ENCODE results near the gene TNFRSF12A. TPM values are rescaled to one million over a fixed set of nuclear protein-coding genes. Genes with fewer than 3 reads are reported as not detected.

The TNFRSF12A gene
- total RNA-seq, 1 donor from 2014 or later, result 4.9 TPM

- H3K9me3 Mint-ChIP-seq, result no peaks in the 10 kb centered on the region
- H3K36me3 Mint-ChIP-seq (ENCODE audit: low read depth), result peaks cover 17% of the 10 kb centered on the region
- DNase-seq (ENCODE audit: low spot score), result no peak
- no peak overlapping the region for H3K4me3 Mint-ChIP-seq
- intact Hi-C loops (cut with micrococcal nuclease), result no loop called here
- no peak overlapping the region for H3K27ac Mint-ChIP-seq
- H3K27me3 Mint-ChIP-seq (ENCODE audit: insufficient read depth), result peaks cover 13% of the 10 kb centered on the region
- peaks cover 35% of the 10 kb centered on the region for H3K4me1 Mint-ChIP-seq (ENCODE audit: low read depth)
Observed at GRCh38 chr16:3027489-3027795, 7.3 kb downstream of the TNFRSF12A start.

GRCh38 chr16:3027983-3028715, 8.0 kb downstream of the TNFRSF12A start:
- Mint-ChIP-seq H3K27me3 (ENCODE audit: insufficient read depth) (peaks cover 20% of the 10 kb centered on the region), H3K36me3 (ENCODE audit: low read depth) (peaks cover 17% of the 10 kb centered on the region)

GRCh38 chr16:3028716-3029319, 8.7 kb downstream of the TNFRSF12A start:
- Mint-ChIP-seq H3K27ac (no peak overlapping the region), H3K36me3 (ENCODE audit: low read depth) (peaks cover 17% of the 10 kb centered on the region), H3K4me1 (ENCODE audit: low read depth) (peaks cover 35% of the 10 kb centered on the region), H3K27me3 (ENCODE audit: insufficient read depth) (peaks cover 27% of the 10 kb centered on the region), H3K4me3 (peak overlapping the region; percentile 61), H3K9me3 (no peaks in the 10 kb centered on the region)
- intact Hi-C loops (cut with micrococcal nuclease), result loop anchor here (1.0 kb wide), 2 partner anchors 9 to 26 kb away; partner anchors contain the start of gene TNFRSF12A
- no peak for DNase-seq (ENCODE audit: low spot score)

More at GRCh38 chr16:3027983-3028715, 8.0 kb downstream of the TNFRSF12A start:
- Mint-ChIP-seq H3K27ac (no peak overlapping the region), H3K4me3 (peak overlapping the region; percentile 57), H3K4me1 (ENCODE audit: low read depth) (peaks cover 33% of the 10 kb centered on the region), H3K9me3 (no peaks in the 10 kb centered on the region)
- intact Hi-C loops (cut with micrococcal nuclease), result loop anchor here (1.0 kb wide), 2 partner anchors 8 to 25 kb away; partner anchors contain the start of gene TNFRSF12A
- DNase-seq (ENCODE audit: low spot score), result peak; percentile 79

- Mint-ChIP-seq H3K9me3 (no peaks in the 10 kb centered on the region), H3K4me1 (ENCODE audit: low read depth) (peaks cover 30% of the 10 kb centered on the region), H3K4me3 (peak overlapping the region; percentile 60), H3K27me3 (ENCODE audit: insufficient read depth) (peaks cover 35% of the 10 kb centered on the region), H3K27ac (peak overlapping the region; percentile 61), H3K36me3 (ENCODE audit: low read depth) (peaks cover 16% of the 10 kb centered on the region)
- DNase-seq (ENCODE audit: low spot score), result no peak
- intact Hi-C loops (cut with micrococcal nuclease), result no loop called here
Observed at GRCh38 chr16:3029491-3030221, 9.5 kb downstream of the TNFRSF12A start.

- H3K36me3 Mint-ChIP-seq (ENCODE audit: low read depth), result peaks cover 15% of the 10 kb centered on the region
- H3K27me3 Mint-ChIP-seq (ENCODE audit: insufficient read depth), result peaks cover 44% of the 10 kb centered on the region
- H3K4me1 Mint-ChIP-seq (ENCODE audit: low read depth), result peaks cover 30% of the 10 kb centered on the region
- intact Hi-C loops (cut with micrococcal nuclease), result loop anchor here (1.0 kb wide), 2 partner anchors 15 to 136 kb away; no protein-coding TSS in a partner anchor
- peak overlapping the region; percentile 61 for H3K27ac Mint-ChIP-seq
- H3K9me3 Mint-ChIP-seq, result no peaks in the 10 kb centered on the region
- peak overlapping the region; percentile 60 for H3K4me3 Mint-ChIP-seq
- DNase-seq (ENCODE audit: low spot score), result no peak
Observed at GRCh38 chr16:3030222-3031212, 10.3 kb downstream of the TNFRSF12A start.

GRCh38 chr16:3032624-3033023, 12.5 kb downstream of the TNFRSF12A start:
- Mint-ChIP-seq H3K27me3 (ENCODE audit: insufficient read depth) (peaks cover 58% of the 10 kb centered on the region), H3K4me1 (ENCODE audit: low read depth) (peaks cover 30% of the 10 kb centered on the region), H3K9me3 (no peaks in the 10 kb centered on the region), H3K4me3 (no peak overlapping the region), H3K27ac (no peak overlapping the region), H3K36me3 (ENCODE audit: low read depth) (peaks cover 3% of the 10 kb centered on the region)
- no peak for DNase-seq (ENCODE audit: low spot score)
- intact Hi-C loops (cut with micrococcal nuclease), result no loop called here

- Mint-ChIP-seq H3K9me3 (no peaks in the 10 kb centered on the region), H3K27ac (peak overlapping the region; percentile 31), H3K27me3 (ENCODE audit: insufficient read depth) (peaks cover 79% of the 10 kb centered on the region), H3K4me3 (no peak overlapping the region), H3K36me3 (ENCODE audit: low read depth) (peaks cover 3% of the 10 kb centered on the region), H3K4me1 (ENCODE audit: low read depth) (peaks cover 16% of the 10 kb centered on the region)
- intact Hi-C loops (cut with micrococcal nuclease), result no loop called here
- DNase-seq (ENCODE audit: low spot score), result no peak
Observed at GRCh38 chr16:3035289-3035971, 15.3 kb downstream of the TNFRSF12A start.

- H3K9me3 Mint-ChIP-seq, result no peaks in the 10 kb centered on the region
- peaks cover 80% of the 10 kb centered on the region for H3K27me3 Mint-ChIP-seq (ENCODE audit: insufficient read depth)
- H3K4me3 Mint-ChIP-seq, result no peak overlapping the region
- peaks cover 16% of the 10 kb centered on the region for H3K4me1 Mint-ChIP-seq (ENCODE audit: low read depth)
- H3K27ac Mint-ChIP-seq, result no peak overlapping the region
- DNase-seq (ENCODE audit: low spot score), result no peak
- intact Hi-C loops (cut with micrococcal nuclease), result no loop called here
- peaks cover 3% of the 10 kb centered on the region for H3K36me3 Mint-ChIP-seq (ENCODE audit: low read depth)
Observed at GRCh38 chr16:3035972-3036725, 16.0 kb downstream of the TNFRSF12A start.

- Mint-ChIP-seq H3K36me3 (ENCODE audit: low read depth) (peaks cover 2% of the 10 kb centered on the region), H3K27me3 (ENCODE audit: insufficient read depth) (peaks cover 77% of the 10 kb centered on the region), H3K4me1 (ENCODE audit: low read depth) (peaks cover 16% of the 10 kb centered on the region), H3K4me3 (no peak within 1 kb of the TSS), H3K9me3 (no peaks in the 10 kb centered on the region), H3K27ac (no peak within 1 kb of the TSS)
- DNase-seq (ENCODE audit: low spot score), result no peak
- intact Hi-C loops (cut with micrococcal nuclease), result no loop called here
Observed at GRCh38 chr16:3036726-3037315, 16.7 kb downstream of the TNFRSF12A start, which contains the start of gene BICDL2. TSS of gene BICDL2 (minus strand) at chr16:3036944. CDS start at chr16:3035496, 1,448 bp downstream.

GRCh38 chr16:3038256-3038655, 18.1 kb downstream of the TNFRSF12A start:
- no peak for DNase-seq (ENCODE audit: low spot score)
- Mint-ChIP-seq H3K9me3 (no peaks in the 10 kb centered on the region), H3K4me3 (no peak overlapping the region), H3K4me1 (ENCODE audit: low read depth) (peaks cover 6% of the 10 kb centered on the region), H3K27ac (no peak overlapping the region), H3K27me3 (ENCODE audit: insufficient read depth) (peaks cover 65% of the 10 kb centered on the region), H3K36me3 (ENCODE audit: low read depth) (peaks cover 2% of the 10 kb centered on the region)
- intact Hi-C loops (cut with micrococcal nuclease), result no loop called here

- intact Hi-C loops (cut with micrococcal nuclease), result no loop called here
Observed at GRCh38 chr16:3038896-3039295, 18.7 kb downstream of the TNFRSF12A start.

More at GRCh38 chr16:3038896-3039295, 18.7 kb downstream of the TNFRSF12A start:
- H3K27ac Mint-ChIP-seq, result no peak overlapping the region
- peaks cover 63% of the 10 kb centered on the region for H3K27me3 Mint-ChIP-seq (ENCODE audit: insufficient read depth)
- peaks cover under 1% of the 10 kb centered on the region for H3K4me1 Mint-ChIP-seq (ENCODE audit: low read depth)
- H3K36me3 Mint-ChIP-seq (ENCODE audit: low read depth), result peaks cover 2% of the 10 kb centered on the region
- H3K4me3 Mint-ChIP-seq, result no peak overlapping the region
- H3K9me3 Mint-ChIP-seq, result no peaks in the 10 kb centered on the region
- DNase-seq (ENCODE audit: low spot score), result no peak

Data from activated T-helper 1 cell treated with anti-CD3 and anti-CD28 coated beads, Interleukin-12 subunit alpha, Interleukin-12 subunit beta, Interleukin-2, Interleukin-4 antibody, amounts not matched to agents 30 ng/mL and 10 ng/mL and 1 ng/mL, durations not matched to agents 14 hours and 24 hours and 36 hours (primary cell).